SK-N-SH (cell line): ENCODE measurements around the gene GRHL3. TPM values are rescaled to one million over a fixed set of nuclear protein-coding genes. Genes with fewer than 3 reads are reported as not detected.

Source experiments
- CTCF ChIA-PET: fragments of 300-600, 350-600 bp; formaldehyde crosslinking; extraction: SDS; loops from one replicate; lab custom pipeline; 2021; lab: Yijun Ruan, JAX
- POLR2A ChIA-PET: fragments of 350-600 bp; sonication (Branson Sonifier 250); formaldehyde crosslinking; extraction: SDS; loops from one replicate; lab custom pipeline; 2020; ENCODE audit warnings: antibody characterized with exemption, inconsistent platforms; lab: Yijun Ruan, JAX
- DNase-seq: peaks from one replicate; pipeline ENCODE4 v3.0.0; 2012
- H2AFZ ChIP-seq: fragments of 200-600 bp; sonication (generic); 2 replicates; pipeline ENCODE4 v1.8.1; 2016; ENCODE audit warnings: antibody characterized with exemption, mild to moderate bottlenecking, low read depth
- H3F3A ChIP-seq: fragments of 200-600 bp; sonication (generic); replicated peaks from 2 replicates; pipeline ENCODE3; 2016; ENCODE audit warnings: antibody characterized with exemption, mild to moderate bottlenecking; ENCODE audit not compliant: insufficient read depth
- H3K27ac ChIP-seq, 2 experiments: fragments of 200-500 bp in 1 of 2; fragments of 200-600 bp in 1 of 2; sonication (Bioruptor generic) in 1 of 2; sonication (generic), shearing (Covaris generic) in 1 of 2; 2 replicates each; pipeline versions ENCODE4 v1.5.1 to v1.6.1; 2014 to 2016; ENCODE audit warnings: low read depth in 2 of 2, inconsistent platforms in 1 of 2, low read length in 1 of 2, mild to moderate bottlenecking in 1 of 2, mixed read lengths in 1 of 2
- H3K27me3 ChIP-seq: fragments of 200-600 bp; sonication (generic), shearing (Covaris generic); 2 replicates; pipeline ENCODE4 v1.6.1; 2016; ENCODE audit warnings: mixed run types; ENCODE audit not compliant: insufficient read depth
- H3K36me3 ChIP-seq, 2 experiments: fragments of 200-500 bp in 1 of 2; fragments of 200-600 bp in 1 of 2; sonication (Bioruptor generic) in 1 of 2; sonication (generic) in 1 of 2; replicated peaks in 1 of 2; 2 replicates each; pipeline versions ENCODE3 to v1.5.1; 2014 to 2016; ENCODE audit warnings: low read length in 1 of 2, mild to moderate bottlenecking in 1 of 2; ENCODE audit not compliant: insufficient read depth in 2 of 2, control insufficient read depth in 1 of 2
- H3K4me1 ChIP-seq, 2 experiments: fragments of 200-500 bp in 1 of 2; fragments of 200-600 bp in 1 of 2; sonication (Bioruptor generic) in 1 of 2; sonication (generic), shearing (Covaris generic) in 1 of 2; 2 replicates each; pipeline versions ENCODE4 v1.5.1 to v1.6.1; 2014 to 2016; ENCODE audit warnings: low read depth in 1 of 2, low read length in 1 of 2, mixed run types in 1 of 2; ENCODE audit not compliant: insufficient read depth in 2 of 2, control insufficient read depth in 1 of 2
- H3K4me2 ChIP-seq: fragments of 200-600 bp; sonication (generic), shearing (Covaris generic); 2 replicates; pipeline ENCODE4 v1.6.1; 2017; ENCODE audit warnings: mixed run types
- H3K4me3 ChIP-seq, 2 experiments: fragments of 200-500 bp in 1 of 2; fragments of 200-600 bp in 1 of 2; sonication (Bioruptor generic) in 1 of 2; sonication (generic), shearing (Covaris generic) in 1 of 2; 2 replicates each; pipeline versions ENCODE4 v1.5.1 to v1.8.1; 2014 to 2016; ENCODE audit warnings: low read depth in 2 of 2, inconsistent platforms in 1 of 2, low read length in 1 of 2, mild to moderate bottlenecking in 1 of 2, mixed read lengths in 1 of 2, moderate library complexity in 1 of 2
- H3K79me2 ChIP-seq: fragments of 200-600 bp; sonication (generic); 2 replicates; pipeline ENCODE4 v1.8.1; 2017; ENCODE audit warnings: mild to moderate bottlenecking; ENCODE audit not compliant: insufficient read depth
- H3K9ac ChIP-seq: fragments of 200-600 bp; sonication (generic); 2 replicates; pipeline ENCODE4 v1.6.1; 2017; ENCODE audit warnings: mixed run types
- H3K9me2 ChIP-seq: fragments of 200-600 bp; sonication (generic); 2 replicates; pipeline ENCODE4 v1.6.1; 2017; ENCODE audit warnings: mixed run types
- H3K9me3 ChIP-seq: fragments of 200-600 bp; sonication (generic); 2 replicates; pipeline ENCODE4 v1.6.1; 2017; ENCODE audit warnings: mixed run types, mild to moderate bottlenecking, moderate library complexity
- H4K20me1 ChIP-seq: fragments of 200-600 bp; sonication (generic); 2 replicates; pipeline ENCODE4 v1.6.1; 2017; ENCODE audit warnings: mild to moderate bottlenecking, mixed run types; ENCODE audit not compliant: insufficient read depth
- CTCF ChIP-seq: fragments of 200-600 bp; sonication (generic); IDR thresholded peaks from 2 replicates; pipeline ENCODE4 v1.6.1; 2017; ENCODE audit warnings: antibody characterized with exemption, mild to moderate bottlenecking, moderate library complexity
- ELF1 ChIP-seq: IDR thresholded peaks from 2 replicates; pipeline ENCODE4 v1.4.0; 2012
- FOSL2 ChIP-seq: IDR thresholded peaks from 2 replicates; pipeline ENCODE4 v1.4.0; 2012; ENCODE audit warnings: low read depth, mild to moderate bottlenecking, moderate library complexity, borderline replicate concordance
- FOXM1 ChIP-seq: IDR thresholded peaks from 2 replicates; pipeline ENCODE4 v1.4.0; 2012; ENCODE audit warnings: low read depth, mild to moderate bottlenecking
- GABPA ChIP-seq: IDR thresholded peaks from 2 replicates; pipeline ENCODE4 v1.4.0; 2012; ENCODE audit warnings: low read depth, mild to moderate bottlenecking
- JUND ChIP-seq: IDR thresholded peaks from 2 replicates; pipeline ENCODE4 v1.4.0; 2012
- NFIC ChIP-seq: IDR thresholded peaks from 2 replicates; pipeline ENCODE4 v1.4.0; 2012; ENCODE audit warnings: borderline replicate concordance
- NRF1 ChIP-seq: IDR thresholded peaks from 2 replicates; pipeline ENCODE4 v1.6.1; 2012; ENCODE audit warnings: low read depth, mild to moderate bottlenecking, low read length
- PBX3 ChIP-seq: IDR thresholded peaks from 2 replicates; pipeline ENCODE4; 2012
- RCOR1 ChIP-seq: fragments of 150-350 bp; IDR thresholded peaks from 2 replicates; pipeline ENCODE4 v1.6.1; 2017; ENCODE audit warnings: antibody characterized with exemption, low read length
- RFX5 ChIP-seq: IDR thresholded peaks from 2 replicates; pipeline ENCODE4 v1.6.1; 2012; ENCODE audit warnings: mild to moderate bottlenecking, improper control_type of control experiment, low read length
- SMC3 ChIP-seq: IDR thresholded peaks from 2 replicates; pipeline ENCODE4 v1.6.1; 2012; ENCODE audit warnings: low read depth, low read length, improper control_type of control experiment
- TAF1 ChIP-seq: IDR thresholded peaks from 2 replicates; pipeline ENCODE4 v1.6.1; 2012; ENCODE audit warnings: low read depth, mild to moderate bottlenecking, low read length, moderate library complexity, borderline replicate concordance
- TCF12 ChIP-seq: IDR thresholded peaks from 2 replicates; pipeline ENCODE4 v1.4.0; 2012
- whole genome bisulfite sequencing: methylation state at CpG from one replicate; pipeline ENCODE4 v1.1.6; 2017; ENCODE audit warnings: low lambda C conversion rate; 5-methylcytosine and 5-hydroxymethylcytosine counted together
- polyA plus RNA-seq, 3 experiments: library from polyadenylated mRNA; depleted of rRNA; stranded (reverse); fragments of >200 nt; gene quantifications; 2 replicates each; pipeline ENCODE4 v1.2.3, GENCODE V29; 2012
- TF ChIP-seq, protein P1 (sequence below): IDR thresholded peaks from 2 replicates; pipeline ENCODE4 v1.6.1; 2012; ENCODE audit warnings: mild to moderate bottlenecking, low read depth, low read length, moderate library complexity
- TF ChIP-seq, protein P2 (sequence below): fragments of 150-350 bp; IDR thresholded peaks from 2 replicates; pipeline ENCODE4 v1.6.1; 2016; ENCODE audit warnings: mild to moderate bottlenecking, low read depth, low read length
- TF ChIP-seq, protein P3 (sequence below): fragments of 150-350 bp; IDR thresholded peaks from 2 replicates; pipeline ENCODE4 v1.6.1; 2017; ENCODE audit warnings: antibody characterized with exemption, low read length, low read depth, borderline replicate concordance

The GRHL3 gene
- polyA plus RNA-seq, 1 of the 3 experiments (the other 2 are of a cell fraction) = 0.05 TPM

GRCh38 chr1:24276791-24277190 is 42.4 kb upstream of the GRHL3 start:
- H3K4me3 ChIP-seq = no peak overlapping the region
- H4K20me1 ChIP-seq = no peaks in the 10 kb centered on the region
- H3F3A ChIP-seq = no peaks in the 10 kb centered on the region
- CTCF ChIA-PET = interaction anchor here (0.6 to 3.3 kb wide), 5 partner anchors 12 to 163 kb away, joined by 3 to 13 read pairs (median 3); no protein-coding TSS in a partner anchor
- POLR2A ChIA-PET = no interaction called here
- no peaks in the 10 kb centered on the region for H3K79me2 ChIP-seq
- peaks cover 0 to 6% of the 10 kb centered on the region in 2 experiments; a peak in 1 of 4 replicates for H3K4me1 ChIP-seq
- H3K9me3 ChIP-seq = no peaks in the 10 kb centered on the region
- no peak for DNase-seq
- H3K4me2 ChIP-seq = no peak overlapping the region
- H2AFZ ChIP-seq = no peak overlapping the region
- H3K9ac ChIP-seq = no peak overlapping the region
- no peaks in the 10 kb centered on the region for H3K9me2 ChIP-seq
- H3K27ac ChIP-seq = no peak overlapping the region
- 61% methylated on average over 6 of the region's 6 CpGs for WGBS
- no peaks in the 10 kb centered on the region for H3K36me3 ChIP-seq
- TF ChIP-seq RCOR1 = no peak
- TF ChIP-seq, protein P1, sequence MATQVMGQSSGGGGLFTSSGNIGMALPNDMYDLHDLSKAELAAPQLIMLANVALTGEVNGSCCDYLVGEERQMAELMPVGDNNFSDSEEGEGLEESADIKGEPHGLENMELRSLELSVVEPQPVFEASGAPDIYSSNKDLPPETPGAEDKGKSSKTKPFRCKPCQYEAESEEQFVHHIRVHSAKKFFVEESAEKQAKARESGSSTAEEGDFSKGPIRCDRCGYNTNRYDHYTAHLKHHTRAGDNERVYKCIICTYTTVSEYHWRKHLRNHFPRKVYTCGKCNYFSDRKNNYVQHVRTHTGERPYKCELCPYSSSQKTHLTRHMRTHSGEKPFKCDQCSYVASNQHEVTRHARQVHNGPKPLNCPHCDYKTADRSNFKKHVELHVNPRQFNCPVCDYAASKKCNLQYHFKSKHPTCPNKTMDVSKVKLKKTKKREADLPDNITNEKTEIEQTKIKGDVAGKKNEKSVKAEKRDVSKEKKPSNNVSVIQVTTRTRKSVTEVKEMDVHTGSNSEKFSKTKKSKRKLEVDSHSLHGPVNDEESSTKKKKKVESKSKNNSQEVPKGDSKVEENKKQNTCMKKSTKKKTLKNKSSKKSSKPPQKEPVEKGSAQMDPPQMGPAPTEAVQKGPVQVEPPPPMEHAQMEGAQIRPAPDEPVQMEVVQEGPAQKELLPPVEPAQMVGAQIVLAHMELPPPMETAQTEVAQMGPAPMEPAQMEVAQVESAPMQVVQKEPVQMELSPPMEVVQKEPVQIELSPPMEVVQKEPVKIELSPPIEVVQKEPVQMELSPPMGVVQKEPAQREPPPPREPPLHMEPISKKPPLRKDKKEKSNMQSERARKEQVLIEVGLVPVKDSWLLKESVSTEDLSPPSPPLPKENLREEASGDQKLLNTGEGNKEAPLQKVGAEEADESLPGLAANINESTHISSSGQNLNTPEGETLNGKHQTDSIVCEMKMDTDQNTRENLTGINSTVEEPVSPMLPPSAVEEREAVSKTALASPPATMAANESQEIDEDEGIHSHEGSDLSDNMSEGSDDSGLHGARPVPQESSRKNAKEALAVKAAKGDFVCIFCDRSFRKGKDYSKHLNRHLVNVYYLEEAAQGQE = no peak
- TF ChIP-seq GABPA = no peak
- TF ChIP-seq FOXM1 = no peak
- H3K27me3 ChIP-seq = no peaks in the 10 kb centered on the region; the same call in 1 of the 2 replicates

GRCh38 chr1:24277420-24278169 is 41.6 kb upstream of the GRHL3 start:
- no peak overlapping the region for H3K9ac ChIP-seq
- CTCF ChIA-PET = interaction anchor here (1.1 to 3.3 kb wide), 5 partner anchors 14 to 164 kb away, joined by 3 to 13 read pairs (median 5); no protein-coding TSS in a partner anchor
- H3K9me2 ChIP-seq = no peaks in the 10 kb centered on the region
- 48% methylated on average over 12 of the region's 12 CpGs for WGBS
- no peaks in the 10 kb centered on the region for H4K20me1 ChIP-seq
- POLR2A ChIA-PET = no interaction called here
- H3K36me3 ChIP-seq = no peaks in the 10 kb centered on the region
- no peaks in the 10 kb centered on the region for H3K9me3 ChIP-seq
- H3K4me1 ChIP-seq = peaks cover 0 to 6% of the 10 kb centered on the region in 2 experiments; a peak in 1 of 4 replicates
- no peaks in the 10 kb centered on the region; the same call in 1 of the 2 replicates for H3K27me3 ChIP-seq
- H3K27ac ChIP-seq = no peak overlapping the region
- H3K79me2 ChIP-seq = no peaks in the 10 kb centered on the region
- DNase-seq = no peak
- no peaks in the 10 kb centered on the region for H3F3A ChIP-seq
- no peak overlapping the region for H2AFZ ChIP-seq
- H3K4me3 ChIP-seq = no peak overlapping the region
- 0 out of 2 replicates have a peak overlapping the region, but pooled peaks have one; percentile 5 for H3K4me2 ChIP-seq
- TF ChIP-seq, protein P2, sequence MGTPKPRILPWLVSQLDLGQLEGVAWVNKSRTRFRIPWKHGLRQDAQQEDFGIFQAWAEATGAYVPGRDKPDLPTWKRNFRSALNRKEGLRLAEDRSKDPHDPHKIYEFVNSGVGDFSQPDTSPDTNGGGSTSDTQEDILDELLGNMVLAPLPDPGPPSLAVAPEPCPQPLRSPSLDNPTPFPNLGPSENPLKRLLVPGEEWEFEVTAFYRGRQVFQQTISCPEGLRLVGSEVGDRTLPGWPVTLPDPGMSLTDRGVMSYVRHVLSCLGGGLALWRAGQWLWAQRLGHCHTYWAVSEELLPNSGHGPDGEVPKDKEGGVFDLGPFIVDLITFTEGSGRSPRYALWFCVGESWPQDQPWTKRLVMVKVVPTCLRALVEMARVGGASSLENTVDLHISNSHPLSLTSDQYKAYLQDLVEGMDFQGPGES = no peak
- no peak for TF ChIP-seq CTCF
- TF ChIP-seq PBX3 = peak; percentile 35; the same call in 1 of the 2 replicates
- TF ChIP-seq TAF1 = no peak
- TF ChIP-seq NFIC = peak; percentile 35; the same call in 1 of the 2 replicates
- TF ChIP-seq, protein P3, sequence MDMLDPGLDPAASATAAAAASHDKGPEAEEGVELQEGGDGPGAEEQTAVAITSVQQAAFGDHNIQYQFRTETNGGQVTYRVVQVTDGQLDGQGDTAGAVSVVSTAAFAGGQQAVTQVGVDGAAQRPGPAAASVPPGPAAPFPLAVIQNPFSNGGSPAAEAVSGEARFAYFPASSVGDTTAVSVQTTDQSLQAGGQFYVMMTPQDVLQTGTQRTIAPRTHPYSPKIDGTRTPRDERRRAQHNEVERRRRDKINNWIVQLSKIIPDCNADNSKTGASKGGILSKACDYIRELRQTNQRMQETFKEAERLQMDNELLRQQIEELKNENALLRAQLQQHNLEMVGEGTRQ = no peak
- TF ChIP-seq RCOR1 = peak; percentile 22; the same call in 1 of the 2 replicates
- TF ChIP-seq RFX5 = no peak
- no peak for TF ChIP-seq NRF1
- TF ChIP-seq TCF12 = peak; percentile 53; the same call in 1 of the 2 replicates
- TF ChIP-seq GABPA = no peak
- TF ChIP-seq FOSL2 = 0 out of 2 replicates have a peak, but pooled peaks have one; percentile 19
- 0 out of 2 replicates have a peak, but pooled peaks have one; percentile 11 for TF ChIP-seq JUND
- TF ChIP-seq ELF1 = no peak
- no peak for TF ChIP-seq SMC3
